ENCODE results near the gene CCDC88C.

The CCDC88C gene

GRCh38 chr14:91313852-91314251 lies 103.8 kb downstream of the CCDC88C start:
- no peaks in the 10 kb centered on the region for H3K9me3 ChIP-seq (ENCODE audit: control insufficient read depth in 5 of 5, low read length in 5 of 5)
- H3K4me1 ChIP-seq (ENCODE audit: control insufficient read depth in 5 of 5, insufficient read depth in 5 of 5, low read length in 5 of 5) = peaks cover 4 to 38% (median 14%) of the 10 kb centered on the region in 5 donors
- no peak overlapping the region for H3K4me3 ChIP-seq (ENCODE audit: low read depth in 1 of 5, low read length in 5 of 5)

GRCh38 chr14:91313154-91313850 lies 104.3 kb downstream of the CCDC88C start:
- Histone ChIP-seq H3K4me3 (ENCODE audit: low read depth in 1 of 5, low read length in 5 of 5) (no peak overlapping the region), H3K36me3 (ENCODE audit: control insufficient read depth in 5 of 5, insufficient read depth in 5 of 5, low read length in 5 of 5) (peaks cover 0 to 48% (median 41%) of the 10 kb centered on the region in 5 donors), H3K9me3 (ENCODE audit: control insufficient read depth in 5 of 5, low read length in 5 of 5) (no peaks in the 10 kb centered on the region), H3K4me1 (ENCODE audit: control insufficient read depth in 5 of 5, insufficient read depth in 5 of 5, low read length in 5 of 5) (peaks cover 4 to 36% (median 14%) of the 10 kb centered on the region in 5 donors), H3K27ac (ENCODE audit: low read depth, low read length) (no peak overlapping the region), H3K9ac (ENCODE audit: low read length in 5 of 5) (no peak overlapping the region), H3K27me3 (ENCODE audit: control insufficient read depth in 5 of 5, insufficient read depth in 4 of 5, low read length in 5 of 5) (no peaks in the 10 kb centered on the region)

More at GRCh38 chr14:91313852-91314251, 103.8 kb downstream of the CCDC88C start:
- H3K9ac ChIP-seq (ENCODE audit: low read length in 5 of 5) = no peak overlapping the region
- no peak overlapping the region for H3K27ac ChIP-seq (ENCODE audit: low read depth, low read length)
- no peaks in the 10 kb centered on the region for H3K27me3 ChIP-seq (ENCODE audit: control insufficient read depth in 5 of 5, insufficient read depth in 4 of 5, low read length in 5 of 5)
- peaks cover 0 to 48% (median 37%) of the 10 kb centered on the region in 5 donors for H3K36me3 ChIP-seq (ENCODE audit: control insufficient read depth in 5 of 5, insufficient read depth in 5 of 5, low read length in 5 of 5)

- Histone ChIP-seq H3K36me3 (ENCODE audit: control insufficient read depth in 5 of 5, insufficient read depth in 5 of 5, low read length in 5 of 5) (peaks cover 0 to 68% (median 59%) of the 10 kb centered on the region in 5 donors), H3K27ac (ENCODE audit: low read depth, low read length) (no peak overlapping the region), H3K9me3 (ENCODE audit: control insufficient read depth in 5 of 5, low read length in 5 of 5) (no peaks in the 10 kb centered on the region), H3K27me3 (ENCODE audit: control insufficient read depth in 5 of 5, insufficient read depth in 4 of 5, low read length in 5 of 5) (no peaks in the 10 kb centered on the region), H3K9ac (ENCODE audit: low read length in 5 of 5) (no peak overlapping the region), H3K4me3 (ENCODE audit: low read depth in 1 of 5, low read length in 5 of 5) (no peak overlapping the region), H3K4me1 (ENCODE audit: control insufficient read depth in 5 of 5, insufficient read depth in 5 of 5, low read length in 5 of 5) (peaks cover 0 to 16% (median 0%) of the 10 kb centered on the region in 5 donors)
Observed at GRCh38 chr14:91311284-91311662, 106.3 kb downstream of the CCDC88C start.

GRCh38 chr14:91310606-91311283 lies 106.9 kb downstream of the CCDC88C start:
- Histone ChIP-seq H3K36me3 (ENCODE audit: control insufficient read depth in 5 of 5, insufficient read depth in 5 of 5, low read length in 5 of 5) (peaks cover 0 to 74% (median 63%) of the 10 kb centered on the region in 5 donors), H3K4me3 (ENCODE audit: low read depth in 1 of 5, low read length in 5 of 5) (no peak overlapping the region), H3K9me3 (ENCODE audit: control insufficient read depth in 5 of 5, low read length in 5 of 5) (no peaks in the 10 kb centered on the region), H3K9ac (ENCODE audit: low read length in 5 of 5) (no peak overlapping the region), H3K27me3 (ENCODE audit: control insufficient read depth in 5 of 5, insufficient read depth in 4 of 5, low read length in 5 of 5) (no peaks in the 10 kb centered on the region), H3K27ac (ENCODE audit: low read depth, low read length) (no peak overlapping the region), H3K4me1 (ENCODE audit: control insufficient read depth in 5 of 5, insufficient read depth in 5 of 5, low read length in 5 of 5) (peaks cover 0 to 11% (median 0%) of the 10 kb centered on the region in 5 donors)

GRCh38 chr14:91309756-91310280 lies 107.8 kb downstream of the CCDC88C start:
- H3K4me1 ChIP-seq (ENCODE audit: control insufficient read depth in 5 of 5, insufficient read depth in 5 of 5, low read length in 5 of 5) = peaks cover 0 to 6% (median 0%) of the 10 kb centered on the region in 5 donors
- no peaks in the 10 kb centered on the region for H3K27me3 ChIP-seq (ENCODE audit: control insufficient read depth in 5 of 5, insufficient read depth in 4 of 5, low read length in 5 of 5)
- peaks cover 0 to 72% (median 61%) of the 10 kb centered on the region in 5 donors for H3K36me3 ChIP-seq (ENCODE audit: control insufficient read depth in 5 of 5, insufficient read depth in 5 of 5, low read length in 5 of 5)
- H3K9ac ChIP-seq (ENCODE audit: low read length in 5 of 5) = no peak overlapping the region
- H3K4me3 ChIP-seq (ENCODE audit: low read depth in 1 of 5, low read length in 5 of 5) = no peak overlapping the region
- no peaks in the 10 kb centered on the region for H3K9me3 ChIP-seq (ENCODE audit: control insufficient read depth in 5 of 5, low read length in 5 of 5)
- no peak overlapping the region for H3K27ac ChIP-seq (ENCODE audit: low read depth, low read length)

- Histone ChIP-seq H3K36me3 (ENCODE audit: control insufficient read depth in 5 of 5, insufficient read depth in 5 of 5, low read length in 5 of 5) (peaks cover 0 to 57% (median 46%) of the 10 kb centered on the region in 5 donors), H3K4me1 (ENCODE audit: control insufficient read depth in 5 of 5, insufficient read depth in 5 of 5, low read length in 5 of 5) (peaks cover 0 to 12% (median 3%) of the 10 kb centered on the region in 5 donors), H3K9ac (ENCODE audit: low read length in 5 of 5) (no peak overlapping the region)
Observed at GRCh38 chr14:91308337-91308736, 109.3 kb downstream of the CCDC88C start.

GRCh38 chr14:91307652-91308051 lies 110.0 kb downstream of the CCDC88C start:
- H3K4me1 ChIP-seq (ENCODE audit: control insufficient read depth in 5 of 5, insufficient read depth in 5 of 5, low read length in 5 of 5) = peaks cover 0 to 18% (median 3%) of the 10 kb centered on the region in 5 donors
- no peaks in the 10 kb centered on the region for H3K27me3 ChIP-seq (ENCODE audit: control insufficient read depth in 5 of 5, insufficient read depth in 4 of 5, low read length in 5 of 5)
- no peak overlapping the region for H3K27ac ChIP-seq (ENCODE audit: low read depth, low read length)
- H3K9me3 ChIP-seq (ENCODE audit: control insufficient read depth in 5 of 5, low read length in 5 of 5) = no peaks in the 10 kb centered on the region
- peaks cover 0 to 50% (median 40%) of the 10 kb centered on the region in 5 donors for H3K36me3 ChIP-seq (ENCODE audit: control insufficient read depth in 5 of 5, insufficient read depth in 5 of 5, low read length in 5 of 5)
- no peak overlapping the region for H3K4me3 ChIP-seq (ENCODE audit: low read depth in 1 of 5, low read length in 5 of 5)
- H3K9ac ChIP-seq (ENCODE audit: low read length in 5 of 5) = no peak overlapping the region

More at GRCh38 chr14:91308337-91308736, 109.3 kb downstream of the CCDC88C start:
- no peaks in the 10 kb centered on the region for H3K9me3 ChIP-seq (ENCODE audit: control insufficient read depth in 5 of 5, low read length in 5 of 5)
- H3K27me3 ChIP-seq (ENCODE audit: control insufficient read depth in 5 of 5, insufficient read depth in 4 of 5, low read length in 5 of 5) = no peaks in the 10 kb centered on the region
- H3K4me3 ChIP-seq (ENCODE audit: low read depth in 1 of 5, low read length in 5 of 5) = no peak overlapping the region
- no peak overlapping the region for H3K27ac ChIP-seq (ENCODE audit: low read depth, low read length)

- Histone ChIP-seq H3K27ac (ENCODE audit: low read depth, low read length) (no peak overlapping the region), H3K36me3 (ENCODE audit: control insufficient read depth in 5 of 5, insufficient read depth in 5 of 5, low read length in 5 of 5) (peaks cover 0 to 52% (median 42%) of the 10 kb centered on the region in 5 donors), H3K9ac (ENCODE audit: low read length in 5 of 5) (no peak overlapping the region), H3K9me3 (ENCODE audit: control insufficient read depth in 5 of 5, low read length in 5 of 5) (no peaks in the 10 kb centered on the region), H3K27me3 (ENCODE audit: control insufficient read depth in 5 of 5, insufficient read depth in 4 of 5, low read length in 5 of 5) (no peaks in the 10 kb centered on the region), H3K4me3 (ENCODE audit: low read depth in 1 of 5, low read length in 5 of 5) (no peak overlapping the region), H3K4me1 (ENCODE audit: control insufficient read depth in 5 of 5, insufficient read depth in 5 of 5, low read length in 5 of 5) (peaks cover 0 to 24% (median 3%) of the 10 kb centered on the region in 5 donors)
Observed at GRCh38 chr14:91307046-91307445, 110.6 kb downstream of the CCDC88C start.

- Histone ChIP-seq H3K9me3 (ENCODE audit: control insufficient read depth in 5 of 5, low read length in 5 of 5) (no peaks in the 10 kb centered on the region), H3K4me1 (ENCODE audit: control insufficient read depth in 5 of 5, insufficient read depth in 5 of 5, low read length in 5 of 5) (peaks cover 0 to 25% (median 3%) of the 10 kb centered on the region in 5 donors), H3K9ac (ENCODE audit: low read length in 5 of 5) (no peak overlapping the region), H3K36me3 (ENCODE audit: control insufficient read depth in 5 of 5, insufficient read depth in 5 of 5, low read length in 5 of 5) (peaks cover 0 to 54% (median 47%) of the 10 kb centered on the region in 5 donors), H3K27ac (ENCODE audit: low read depth, low read length) (no peak overlapping the region), H3K27me3 (ENCODE audit: control insufficient read depth in 5 of 5, insufficient read depth in 4 of 5, low read length in 5 of 5) (no peaks in the 10 kb centered on the region), H3K4me3 (ENCODE audit: low read depth in 1 of 5, low read length in 5 of 5) (no peak overlapping the region)
Observed at GRCh38 chr14:91306547-91306946, 111.1 kb downstream of the CCDC88C start.

Measured in subcutaneous abdominal adipose tissue (tissue), 5 donors.